NB4 (cell line): ENCODE results near the gene ZNF821.

ENCODE experiments used
- DNase-seq: peaks from one replicate; pipeline ENCODE4 v3.0.0; 2010; ENCODE audit warnings: low read depth
- H3K4me3 ChIP-seq: one replicate; pipeline ENCODE4 v1.5.1; 2011; ENCODE audit warnings: mild to moderate bottlenecking, low read depth, low read length, moderate library complexity
- MYC ChIP-seq: IDR thresholded peaks from 2 replicates; pipeline ENCODE4 v1.6.1; 2011; ENCODE audit warnings: low read depth, low read length
- POLR2A ChIP-seq: IDR thresholded peaks from 2 replicates; pipeline ENCODE4 v1.6.1; 2011; ENCODE audit warnings: mild to moderate bottlenecking; ENCODE audit not compliant: insufficient read length; ENCODE audit errors: extremely low read depth
- TF ChIP-seq, protein P1 (sequence below): IDR thresholded peaks from one replicate; pipeline ENCODE4 v1.5.1; 2012; ENCODE audit warnings: low read depth, low read length
- TF ChIP-seq, protein P2 (sequence below): IDR thresholded peaks from 2 replicates; pipeline ENCODE4 v1.6.1; 2011; ENCODE audit warnings: low read depth, low read length

Gene ZNF821

DNA sequence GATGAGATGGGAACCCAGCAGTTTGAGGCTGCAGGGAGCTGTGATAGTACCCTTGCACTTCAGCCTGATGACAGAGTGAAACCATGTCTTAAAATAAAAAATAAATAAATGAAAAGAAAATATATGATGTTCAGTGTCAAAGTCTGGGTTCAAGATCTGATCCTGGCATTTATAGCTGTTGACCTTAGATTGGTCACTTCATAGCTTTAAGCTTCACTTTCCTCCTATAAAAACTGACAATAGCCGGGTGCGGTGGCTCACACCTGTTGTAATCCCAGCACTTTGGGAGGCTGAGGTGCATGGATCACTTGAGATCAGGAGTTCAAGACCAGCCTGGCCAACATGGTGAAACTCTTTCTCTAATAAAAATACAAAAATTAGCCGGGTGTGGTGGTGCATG, 5.2 kb upstream of the ZNF821 start:
- TF ChIP-seq, protein P1, sequence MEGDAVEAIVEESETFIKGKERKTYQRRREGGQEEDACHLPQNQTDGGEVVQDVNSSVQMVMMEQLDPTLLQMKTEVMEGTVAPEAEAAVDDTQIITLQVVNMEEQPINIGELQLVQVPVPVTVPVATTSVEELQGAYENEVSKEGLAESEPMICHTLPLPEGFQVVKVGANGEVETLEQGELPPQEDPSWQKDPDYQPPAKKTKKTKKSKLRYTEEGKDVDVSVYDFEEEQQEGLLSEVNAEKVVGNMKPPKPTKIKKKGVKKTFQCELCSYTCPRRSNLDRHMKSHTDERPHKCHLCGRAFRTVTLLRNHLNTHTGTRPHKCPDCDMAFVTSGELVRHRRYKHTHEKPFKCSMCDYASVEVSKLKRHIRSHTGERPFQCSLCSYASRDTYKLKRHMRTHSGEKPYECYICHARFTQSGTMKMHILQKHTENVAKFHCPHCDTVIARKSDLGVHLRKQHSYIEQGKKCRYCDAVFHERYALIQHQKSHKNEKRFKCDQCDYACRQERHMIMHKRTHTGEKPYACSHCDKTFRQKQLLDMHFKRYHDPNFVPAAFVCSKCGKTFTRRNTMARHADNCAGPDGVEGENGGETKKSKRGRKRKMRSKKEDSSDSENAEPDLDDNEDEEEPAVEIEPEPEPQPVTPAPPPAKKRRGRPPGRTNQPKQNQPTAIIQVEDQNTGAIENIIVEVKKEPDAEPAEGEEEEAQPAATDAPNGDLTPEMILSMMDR: no peak
- TF ChIP-seq MYC: no peak
- no peak for TF ChIP-seq POLR2A
- TF ChIP-seq, protein P2, sequence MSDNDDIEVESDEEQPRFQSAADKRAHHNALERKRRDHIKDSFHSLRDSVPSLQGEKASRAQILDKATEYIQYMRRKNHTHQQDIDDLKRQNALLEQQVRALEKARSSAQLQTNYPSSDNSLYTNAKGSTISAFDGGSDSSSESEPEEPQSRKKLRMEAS: no peak
- no peak overlapping the region for H3K4me3 ChIP-seq
- no peak for DNase-seq

DNA sequence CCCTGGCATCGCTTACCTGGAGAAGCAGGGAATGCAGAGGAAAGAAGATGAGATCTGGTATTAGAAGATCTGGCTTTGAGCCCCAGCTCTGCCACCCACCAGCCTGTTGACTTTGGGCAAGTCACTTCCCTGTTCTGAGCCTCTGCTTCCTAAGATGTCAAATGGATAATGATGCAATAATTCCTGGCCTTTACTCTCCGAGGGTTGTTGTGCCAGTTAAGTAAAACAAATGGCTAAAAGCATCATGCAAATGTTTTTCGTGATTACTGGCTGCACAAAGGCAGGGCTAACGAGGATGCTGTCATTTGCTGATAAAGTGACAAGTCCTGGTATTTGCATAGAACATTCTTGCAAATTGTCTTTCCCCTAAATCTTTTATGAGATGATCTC, 1.3 kb upstream of the ZNF821 start:
- TF ChIP-seq, protein P2: no peak
- no peak for TF ChIP-seq MYC
- no peak for TF ChIP-seq POLR2A
- TF ChIP-seq, protein P1: no peak
- peak; percentile 55 for DNase-seq
- H3K4me3 ChIP-seq: no peak overlapping the region

DNA sequence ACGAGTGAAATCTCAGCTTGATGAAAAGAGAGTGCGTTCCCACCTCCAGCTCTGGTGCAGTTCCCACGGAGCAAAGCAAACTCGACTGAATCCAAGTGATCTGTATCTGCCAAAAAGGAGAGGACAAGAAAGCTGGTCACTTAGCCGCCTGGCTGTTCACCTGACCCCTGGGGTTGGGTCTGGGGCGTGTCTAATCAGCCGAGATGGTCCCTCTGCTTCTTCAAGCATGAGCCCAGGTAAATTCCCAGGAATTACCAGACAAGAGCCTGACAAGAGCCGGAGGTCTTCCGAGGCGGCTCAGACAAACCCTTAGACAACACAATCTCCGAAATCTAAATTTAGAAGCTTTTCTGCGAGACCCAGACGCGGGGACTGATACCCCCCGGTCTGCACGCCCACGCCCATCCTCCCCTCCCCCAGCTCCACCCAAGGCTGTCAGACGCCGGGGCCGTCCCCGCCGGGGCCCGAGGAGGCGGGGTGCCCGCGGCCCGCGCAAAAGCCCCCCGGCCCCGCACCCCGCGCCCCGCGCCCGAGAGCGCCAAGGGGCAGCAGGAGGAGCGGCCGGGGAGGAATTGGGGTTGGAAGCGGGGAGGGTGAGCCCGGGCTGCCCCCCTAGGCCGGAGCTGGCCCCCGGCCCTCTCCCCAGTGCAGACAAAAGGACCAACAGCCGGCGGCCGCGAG, 674 bp downstream of the ZNF821 start:
- peak overlapping the region; percentile 35 for H3K4me3 ChIP-seq
- DNase-seq: peak; percentile 20

DNA sequence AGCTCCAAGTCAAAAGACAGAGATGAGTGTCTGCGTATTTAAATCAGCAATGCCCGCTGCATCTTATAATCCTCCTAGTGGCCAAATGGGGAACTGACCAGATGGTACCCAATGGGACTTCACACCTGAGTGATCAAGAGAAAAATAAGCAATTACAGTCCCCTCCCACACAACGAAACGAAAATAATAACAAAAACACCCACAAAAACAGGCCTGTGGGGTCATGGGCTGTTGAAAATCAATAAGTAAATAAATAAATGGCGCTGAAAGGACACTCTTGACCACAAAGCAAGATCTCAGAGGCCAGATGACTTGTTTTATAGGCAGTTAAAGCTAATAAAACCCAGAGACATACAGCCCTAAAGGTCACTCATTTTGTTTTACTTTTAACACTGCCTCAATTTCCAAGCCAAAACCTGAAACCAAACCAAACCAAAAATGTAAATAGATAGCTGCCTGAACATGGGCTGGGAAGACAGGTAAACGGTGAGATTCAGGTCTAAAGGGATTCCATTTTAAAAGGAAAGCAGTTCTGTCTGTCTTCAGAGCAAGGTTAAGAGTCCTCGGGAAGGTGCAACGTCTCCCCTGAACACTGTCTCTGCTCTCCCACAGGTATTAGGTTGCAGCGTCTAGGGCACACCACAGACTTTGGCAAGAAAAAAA, 1.3 kb downstream of the ZNF821 start:
- peak; percentile 85 for DNase-seq

More for the DNA sequence above, 674 bp downstream of the ZNF821 start:
- TF ChIP-seq POLR2A (no peak), MYC (no peak)
- TF ChIP-seq, protein P1: no peak
- TF ChIP-seq, protein P2: no peak

DNA sequence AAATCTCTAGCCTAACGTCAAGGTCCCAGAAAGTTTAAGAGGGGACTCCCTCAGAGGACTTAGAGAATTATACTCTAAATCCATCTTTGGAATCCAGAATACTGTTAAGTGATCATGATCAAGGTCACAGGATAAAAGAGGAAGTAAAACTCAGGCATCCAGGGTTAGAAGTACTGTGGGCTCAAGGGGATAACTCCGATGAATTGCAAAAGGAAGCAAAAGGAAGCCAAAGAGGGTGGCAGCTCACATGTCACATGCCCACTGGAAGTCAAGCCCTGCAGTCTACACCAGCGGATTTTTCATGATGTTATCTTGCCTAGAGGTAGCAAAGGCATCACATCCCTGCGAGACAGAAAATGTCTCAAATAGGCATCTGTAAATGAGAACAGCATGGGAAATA, 3.8 kb downstream of the ZNF821 start:
- DNase-seq: peak; percentile 87
- H3K4me3 ChIP-seq: no peak overlapping the region
- TF ChIP-seq MYC: no peak
- no peak for TF ChIP-seq POLR2A
- TF ChIP-seq, protein P1: no peak
- TF ChIP-seq, protein P2: no peak

More for the DNA sequence above, 1.3 kb downstream of the ZNF821 start:
- H3K4me3 ChIP-seq: no peak overlapping the region
- TF ChIP-seq, protein P1: peak; percentile 92
- TF ChIP-seq, protein P2: 0 out of 2 replicates have a peak, but pooled peaks have one; percentile 9
- no peak for TF ChIP-seq MYC
- TF ChIP-seq POLR2A: no peak
